ENCODE measurements around the gene SINHCAF.
"Not testable (repeated sequence)": the region's sequence is repeated elsewhere in the genome, so short reads cannot be mapped to it uniquely, and the experiment has no call there.

SINHCAF gene, protein sequence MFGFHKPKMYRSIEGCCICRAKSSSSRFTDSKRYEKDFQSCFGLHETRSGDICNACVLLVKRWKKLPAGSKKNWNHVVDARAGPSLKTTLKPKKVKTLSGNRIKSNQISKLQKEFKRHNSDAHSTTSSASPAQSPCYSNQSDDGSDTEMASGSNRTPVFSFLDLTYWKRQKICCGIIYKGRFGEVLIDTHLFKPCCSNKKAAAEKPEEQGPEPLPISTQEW

DNA sequence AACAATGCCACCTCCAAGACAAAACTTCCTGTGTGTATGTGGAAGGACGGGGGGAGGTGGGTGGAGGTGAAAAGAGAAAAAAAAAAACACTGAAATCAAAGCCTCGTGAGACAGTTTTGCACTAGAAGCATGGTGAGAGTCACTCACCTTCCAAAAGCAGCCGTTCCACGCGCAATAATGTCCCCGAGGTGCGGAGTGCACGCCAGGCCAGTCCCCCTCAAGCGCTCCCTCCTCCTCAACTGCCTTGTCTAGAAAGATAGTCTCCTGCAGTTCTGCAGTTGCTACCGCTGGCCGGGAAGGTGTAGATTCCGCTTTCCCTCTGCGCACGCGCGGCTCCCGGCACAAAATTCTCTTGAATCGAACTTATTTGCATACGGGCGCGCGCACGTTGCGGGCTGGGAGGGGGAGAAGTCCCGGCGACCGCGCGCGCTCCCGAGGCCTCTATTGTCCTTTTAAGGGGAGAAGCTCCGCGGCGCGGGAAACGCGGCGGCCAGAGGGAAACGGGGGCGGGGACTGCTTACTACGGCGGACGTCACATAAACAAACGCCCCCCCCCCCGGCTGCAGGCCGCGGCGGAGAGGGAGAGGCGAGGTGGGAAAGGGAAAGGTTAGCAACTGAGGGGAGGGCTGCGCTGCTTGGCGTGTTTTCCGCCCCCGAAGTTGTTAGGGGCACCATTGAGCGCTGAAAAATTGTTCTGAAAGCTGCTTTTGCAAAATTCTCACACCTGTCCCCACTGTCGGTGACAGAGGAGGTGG lies at the start of gene SINHCAF:
TSS of gene SINHCAF (minus strand) at position 274 of the 755 bp plus-strand sequence. CDS start 27,946 bp downstream, outside the sequence.
- peak; percentile 96 for DNase-seq

DNA sequence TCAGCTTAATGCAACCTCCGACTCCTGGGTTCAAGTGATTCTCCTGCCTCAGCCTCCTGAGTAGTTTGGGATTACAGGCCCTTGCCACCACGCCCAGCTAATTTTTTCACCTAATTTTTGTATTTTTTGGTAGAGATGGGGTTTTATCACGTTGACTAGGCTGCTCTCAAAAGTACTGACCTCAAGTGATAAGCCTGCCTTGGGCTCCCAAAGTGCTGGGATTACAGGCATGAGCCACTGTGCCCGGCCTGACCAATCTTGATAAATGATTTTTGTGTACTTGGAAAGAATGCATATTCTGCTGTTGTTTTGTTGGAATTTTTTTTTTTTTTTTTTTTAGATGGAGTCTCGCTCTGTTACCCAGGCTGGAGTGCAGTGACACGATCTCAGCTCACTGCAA lies 49.5 kb upstream of the SINHCAF start:
- DNase-seq = not testable (repeated sequence)

DNA sequence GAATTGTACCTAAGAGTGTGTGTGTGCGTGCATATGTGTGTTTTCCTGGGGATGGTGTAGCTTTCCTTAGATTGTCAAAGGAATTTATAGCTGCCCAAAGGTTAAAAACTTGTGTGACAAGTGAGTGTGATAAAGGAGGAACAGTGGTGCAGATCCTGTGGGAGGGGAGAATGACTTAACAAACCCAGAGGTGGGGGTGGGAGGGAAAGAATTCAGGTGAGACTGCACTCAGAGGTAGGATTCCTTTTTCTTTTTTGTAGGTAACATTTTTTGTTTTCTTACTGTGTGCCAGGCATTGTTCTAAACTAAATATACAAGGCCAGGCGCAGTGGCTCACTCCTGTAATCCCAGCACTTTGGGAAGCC lies 45.3 kb upstream of the SINHCAF start:
- no peak for DNase-seq

DNA sequence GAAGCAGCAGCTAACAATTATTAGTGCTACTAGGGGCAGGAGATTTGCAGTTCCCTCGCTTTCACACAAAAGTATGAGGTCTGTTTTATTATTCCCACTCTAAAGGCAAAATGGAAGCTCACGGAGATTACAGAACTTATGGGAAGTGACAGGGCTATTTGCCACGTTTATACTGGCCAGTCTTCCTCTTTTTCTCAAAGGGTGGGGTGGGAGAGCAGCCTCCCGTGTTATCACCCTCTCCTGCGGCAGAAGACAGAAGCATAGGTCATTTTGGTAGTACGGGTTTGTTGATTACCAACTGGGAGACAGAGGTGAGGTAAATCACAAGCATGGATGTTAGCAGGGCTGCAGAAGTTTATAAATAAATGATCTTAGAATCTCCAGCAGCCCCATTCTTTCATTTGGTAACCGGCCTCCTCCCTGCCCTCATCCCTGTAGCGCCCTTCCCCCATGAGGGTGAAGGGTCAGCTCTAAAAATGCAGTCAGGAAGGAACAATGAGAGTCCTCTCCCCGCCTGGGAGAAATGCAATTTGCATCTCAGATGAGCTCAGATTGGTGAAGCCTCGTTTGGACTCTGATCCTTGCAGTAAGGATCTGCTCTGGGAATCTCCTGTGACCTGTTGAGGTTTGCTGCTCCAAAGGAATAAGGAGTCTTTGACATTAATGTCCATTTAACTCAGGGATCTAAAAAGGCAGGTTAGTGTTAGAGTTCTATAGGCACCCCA lies 44.7 kb upstream of the SINHCAF start:
- DNase-seq = no peak

DNA sequence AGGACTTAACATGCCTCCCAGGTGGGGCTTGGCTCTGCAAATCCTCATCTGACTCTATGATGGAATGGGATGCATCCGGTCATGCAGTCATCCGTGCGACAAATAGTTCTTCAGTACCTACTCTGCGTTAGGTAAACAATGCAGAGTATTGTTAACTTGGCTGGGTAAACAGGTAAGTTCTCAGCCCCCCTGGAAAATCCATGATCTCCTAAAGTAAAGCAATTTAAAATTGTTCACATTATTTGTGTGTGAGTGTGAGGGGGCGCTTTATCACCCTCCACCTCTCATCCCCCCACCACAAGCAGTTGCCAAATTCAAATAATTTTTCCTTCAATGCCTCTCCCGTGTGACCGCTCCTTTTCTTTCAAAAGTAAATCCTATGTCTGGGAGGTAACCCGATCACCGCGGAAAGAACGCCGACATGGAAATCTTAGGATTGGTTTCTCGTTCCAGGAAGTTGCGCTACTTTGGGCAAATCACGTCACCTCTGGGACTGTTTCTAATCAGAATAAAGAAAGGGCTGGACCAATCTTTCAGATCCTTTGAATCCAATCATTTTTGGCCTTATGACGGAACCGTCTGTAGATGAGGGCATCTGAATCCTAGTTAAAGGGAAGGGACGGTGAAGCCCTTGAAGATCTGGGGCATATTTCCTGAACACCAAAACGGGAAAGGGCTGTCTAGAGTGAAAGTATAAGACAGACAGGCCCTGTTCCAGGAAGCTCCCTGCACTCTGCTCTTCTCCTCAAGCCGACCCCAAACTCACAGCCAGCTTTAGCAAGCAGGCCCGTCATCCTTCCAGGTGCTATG lies 44.0 kb upstream of the SINHCAF start:
- DNase-seq = no peak

DNA sequence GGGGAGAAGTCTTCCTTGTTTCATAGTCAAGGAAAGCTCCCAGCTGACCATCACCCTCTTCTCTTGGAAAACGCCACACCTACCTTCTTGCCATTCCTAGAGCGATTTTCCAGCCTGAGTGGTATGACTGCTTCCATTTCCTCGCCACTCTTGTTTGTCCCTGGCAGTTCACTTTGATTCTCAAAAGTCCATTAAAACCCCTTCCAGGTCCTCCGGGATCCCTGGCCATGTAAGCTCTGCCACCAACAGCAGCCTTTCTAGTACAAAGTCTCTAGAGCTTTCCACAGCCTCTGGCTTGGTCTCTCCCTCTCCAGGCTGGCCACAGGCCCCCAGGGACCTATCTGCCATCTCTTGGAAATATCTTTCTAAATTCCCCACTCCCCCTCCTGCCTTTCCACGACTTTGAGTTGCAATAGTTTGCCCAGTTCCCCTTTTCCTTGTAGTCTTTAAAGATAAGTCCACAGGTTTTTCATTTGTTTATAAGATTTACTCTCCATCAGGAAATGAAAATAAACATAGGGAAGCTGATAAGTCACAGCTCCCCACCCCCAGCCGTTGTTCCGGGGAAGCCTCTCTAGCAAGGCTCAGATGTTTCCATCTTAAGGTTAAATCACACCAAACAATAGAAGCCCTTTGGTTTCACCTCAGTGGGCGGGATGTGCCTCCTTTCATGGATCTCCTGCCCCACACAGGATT lies 42.9 kb upstream of the SINHCAF start:
- no peak for DNase-seq

DNA sequence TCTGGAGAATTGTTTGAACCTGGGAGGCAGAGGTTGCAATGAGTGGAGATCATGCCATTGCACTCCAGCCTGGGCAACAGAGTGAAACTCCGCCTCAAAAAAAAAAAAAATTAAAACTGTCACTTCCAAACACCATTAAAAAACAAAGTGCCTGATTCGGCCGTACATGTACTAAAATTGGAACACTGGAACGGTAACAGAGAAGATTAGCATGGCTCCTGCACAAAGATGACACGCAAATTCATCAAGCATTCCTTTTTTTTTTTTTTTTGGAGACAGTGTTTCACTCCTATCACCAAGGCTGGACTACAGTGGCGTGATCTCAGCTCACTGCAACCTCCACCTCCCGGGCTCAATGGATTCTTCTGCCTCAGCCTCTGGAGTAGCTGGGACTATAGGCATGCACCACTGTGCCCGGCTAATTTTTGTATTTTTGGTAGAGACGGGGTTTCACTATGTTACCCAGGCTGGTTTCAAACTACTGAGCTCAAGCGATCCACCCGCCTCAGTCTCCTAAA lies 40.2 kb upstream of the SINHCAF start:
- no peak for DNase-seq

DNA sequence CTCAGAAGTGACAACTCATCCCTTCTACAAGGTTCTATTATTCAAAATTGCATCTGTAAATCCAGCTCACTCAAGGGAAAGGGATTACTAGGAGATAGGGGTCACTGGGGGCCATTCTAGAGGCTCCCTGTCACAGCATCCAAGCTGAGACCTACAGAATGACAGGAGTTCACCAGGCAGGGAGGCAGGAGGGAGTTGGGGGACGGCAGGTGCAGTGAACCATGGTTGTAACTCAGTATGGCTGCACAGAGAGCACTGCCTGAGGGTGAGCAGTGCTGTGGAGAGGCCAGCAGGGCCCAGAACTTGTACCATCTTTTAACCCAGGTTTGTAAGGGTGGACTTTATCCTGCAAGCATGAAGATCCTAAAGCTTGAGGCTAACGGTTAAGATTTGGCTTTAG lies 37.9 kb upstream of the SINHCAF start:
- no peak for DNase-seq

DNA sequence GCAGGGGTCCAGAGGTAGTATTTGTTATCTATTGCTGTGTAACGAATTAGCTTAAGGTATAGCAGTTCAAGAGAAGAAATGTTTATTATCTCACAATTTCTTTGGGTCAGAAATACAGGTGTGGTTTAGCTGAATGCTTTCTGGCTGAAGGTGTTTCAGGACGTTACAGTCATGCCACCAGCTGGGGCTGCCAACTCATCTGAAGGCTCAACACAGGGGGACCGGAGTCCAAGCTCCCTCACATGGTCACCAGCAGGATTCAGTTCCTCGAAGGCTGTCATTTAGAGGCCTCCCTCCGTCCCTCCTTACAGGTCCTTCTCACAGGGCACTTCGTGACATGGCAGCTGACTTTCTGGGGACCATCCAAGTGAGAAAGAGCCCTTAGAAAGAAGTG lies 37.5 kb upstream of the SINHCAF start:
- no peak for DNase-seq

DNA sequence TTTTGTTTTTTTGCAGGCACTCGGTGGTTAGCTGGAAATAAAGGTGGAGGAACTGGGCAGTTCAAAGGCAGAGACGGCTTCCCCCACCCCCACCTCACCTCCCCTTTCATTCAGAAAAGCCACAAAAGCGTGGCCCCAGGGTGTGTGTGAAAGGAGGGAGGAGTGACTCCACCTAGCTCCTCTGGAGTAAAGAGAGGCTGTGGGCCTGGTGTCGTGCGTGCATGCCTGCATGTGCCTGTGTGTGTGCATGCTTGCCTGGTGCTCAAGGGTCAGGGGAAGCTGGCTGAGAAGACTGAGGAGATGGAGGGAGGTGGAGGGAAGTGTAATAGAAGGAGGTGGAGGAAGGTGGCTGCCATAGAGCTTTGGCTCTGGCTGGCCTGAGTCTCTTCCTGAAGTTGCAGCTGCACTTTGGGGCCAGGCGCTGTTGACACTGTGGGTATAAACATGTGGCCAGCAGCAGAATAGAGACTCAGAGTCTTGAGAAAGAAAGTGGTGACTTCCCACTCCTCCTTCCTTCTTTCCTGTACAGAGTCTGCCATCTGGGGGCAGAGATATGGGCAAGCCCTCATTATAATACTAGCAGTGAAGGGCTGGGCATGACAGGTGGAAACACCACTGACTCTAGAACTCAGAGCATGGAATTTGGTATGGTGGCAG lies 36.9 kb upstream of the SINHCAF start:
- DNase-seq = no peak

DNA sequence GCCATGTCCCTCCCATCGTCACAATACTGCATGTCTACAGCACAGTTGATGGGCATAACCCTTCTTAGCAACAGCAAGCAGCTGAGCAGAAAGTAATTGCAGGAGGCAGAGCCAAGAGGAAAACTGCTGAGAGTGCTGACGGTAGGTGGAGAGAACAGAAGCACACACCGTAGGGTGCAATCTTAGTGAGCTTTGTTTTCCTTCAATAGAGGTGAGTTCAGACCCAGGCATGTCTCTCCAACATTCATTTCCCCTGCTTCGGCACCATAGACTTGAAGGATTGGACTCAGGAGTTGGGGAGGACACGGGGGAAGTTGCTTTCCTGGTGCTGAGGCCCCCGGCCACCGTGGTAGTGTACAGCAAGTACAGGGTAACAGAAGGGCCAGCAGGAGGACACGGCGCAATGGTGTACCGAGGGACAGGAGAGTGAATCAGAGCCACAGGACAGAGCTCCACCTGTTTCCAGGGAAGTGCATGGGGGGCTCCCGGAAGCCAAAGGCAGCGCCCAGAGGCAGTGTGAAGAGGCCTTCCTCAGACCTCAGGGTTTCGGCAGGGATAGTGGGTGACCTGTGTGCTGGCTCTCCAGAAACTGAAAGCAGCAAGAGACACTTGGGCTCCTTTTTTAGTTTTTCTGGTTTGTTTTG lies 36.3 kb upstream of the SINHCAF start:
- peak; percentile 70 for DNase-seq

DNA sequence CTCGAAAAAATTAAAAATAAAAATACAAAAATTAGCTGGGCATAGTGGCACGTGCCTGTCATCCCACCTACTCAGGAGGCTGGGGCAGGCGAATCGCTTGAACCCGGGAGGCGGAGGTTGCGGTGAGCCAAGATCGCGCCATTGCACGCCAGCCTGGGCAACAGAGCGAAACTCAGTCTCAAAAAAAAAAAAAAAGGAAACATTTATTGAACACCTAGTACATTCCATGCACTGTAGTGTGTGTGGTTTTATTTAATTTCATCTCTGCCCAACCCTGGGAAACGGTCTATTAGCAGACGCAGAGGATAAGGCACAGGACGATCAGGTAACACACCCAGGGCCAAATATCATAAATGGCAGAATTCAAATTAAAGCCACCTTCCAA lies 35.8 kb upstream of the SINHCAF start:
- DNase-seq = no peak

DNA sequence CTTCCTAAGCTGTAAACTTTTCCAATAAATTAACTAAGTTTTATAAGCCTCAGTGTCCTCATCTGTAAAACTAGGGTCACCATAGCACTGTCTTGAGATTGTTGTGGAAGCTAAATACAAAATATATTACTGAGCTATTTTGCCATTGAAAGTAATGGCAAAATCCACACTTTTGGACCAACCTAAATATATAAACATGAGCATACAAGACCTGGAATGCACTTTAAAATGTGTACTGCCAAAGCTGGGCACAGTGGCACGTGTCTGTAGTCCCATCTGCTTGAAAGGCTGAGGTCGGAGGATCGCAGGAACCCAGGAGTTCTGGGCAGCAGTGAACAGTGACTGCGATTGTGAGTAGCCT lies 29.8 kb upstream of the SINHCAF start:
- DNase-seq = no peak

DNA sequence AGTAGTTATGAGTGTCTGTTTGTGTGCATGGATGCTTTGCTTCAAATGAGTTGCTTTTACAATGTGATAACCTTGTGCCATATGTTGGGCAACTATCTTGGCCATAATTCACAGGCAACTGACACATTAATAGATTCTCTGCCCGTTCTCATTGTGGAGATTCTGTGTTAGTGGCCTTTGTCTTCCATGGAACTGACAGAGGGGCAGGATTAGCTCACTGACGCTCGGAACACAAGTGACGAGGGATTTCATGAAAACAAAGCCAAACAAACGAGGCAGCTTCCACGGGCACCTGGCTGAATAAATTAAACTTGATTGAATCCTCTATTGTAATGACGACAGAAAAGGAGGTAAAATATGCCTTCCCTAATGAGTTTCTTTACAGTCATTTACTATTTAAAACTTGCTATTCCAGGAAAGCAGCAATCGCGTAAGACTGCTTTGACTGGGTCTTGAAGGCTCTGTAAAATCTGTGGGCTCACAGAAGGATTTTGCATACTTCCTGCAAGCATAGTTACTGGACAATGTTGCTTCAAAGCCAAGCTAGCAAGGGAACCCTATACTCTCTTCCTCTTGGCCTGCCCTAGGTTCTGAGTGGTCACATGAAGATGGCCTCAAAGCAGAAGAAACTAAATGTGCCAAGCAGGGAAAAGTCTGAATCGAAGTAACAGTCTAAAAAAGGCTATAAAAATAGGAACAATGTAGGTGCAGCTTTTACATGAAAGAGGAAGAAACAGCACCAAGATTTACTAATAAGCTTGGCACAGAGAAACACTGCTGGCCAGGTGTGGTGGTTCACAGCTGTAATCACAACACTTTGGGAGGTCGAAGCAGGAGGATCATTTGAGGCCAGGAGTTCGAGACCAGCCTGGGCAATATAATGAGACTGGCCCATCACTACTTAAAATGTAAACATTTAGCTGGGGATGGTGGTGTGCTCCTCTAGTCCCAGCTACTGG lies 28.1 kb upstream of the SINHCAF start:
- peak; percentile 49 for DNase-seq

DNA sequence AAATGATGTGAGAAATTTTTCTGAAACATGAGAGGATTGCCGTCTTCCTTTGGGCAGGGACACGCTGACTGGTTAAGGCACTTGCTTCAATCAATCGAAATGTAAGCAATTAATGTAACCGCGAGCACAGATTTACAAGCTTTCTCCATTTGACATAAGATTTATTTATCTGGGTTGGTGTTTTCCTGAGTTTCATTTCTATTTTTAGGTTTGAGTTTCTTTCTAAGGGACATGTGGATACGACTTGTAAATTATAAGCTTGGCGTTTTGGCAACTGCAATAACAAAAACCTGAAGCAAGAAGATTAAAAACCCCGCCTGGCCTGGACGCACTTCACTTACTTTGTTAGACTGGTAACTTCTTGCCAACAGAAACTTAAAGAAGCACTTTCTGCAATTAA lies 20.3 kb upstream of the SINHCAF start:
- no peak for DNase-seq

DNA sequence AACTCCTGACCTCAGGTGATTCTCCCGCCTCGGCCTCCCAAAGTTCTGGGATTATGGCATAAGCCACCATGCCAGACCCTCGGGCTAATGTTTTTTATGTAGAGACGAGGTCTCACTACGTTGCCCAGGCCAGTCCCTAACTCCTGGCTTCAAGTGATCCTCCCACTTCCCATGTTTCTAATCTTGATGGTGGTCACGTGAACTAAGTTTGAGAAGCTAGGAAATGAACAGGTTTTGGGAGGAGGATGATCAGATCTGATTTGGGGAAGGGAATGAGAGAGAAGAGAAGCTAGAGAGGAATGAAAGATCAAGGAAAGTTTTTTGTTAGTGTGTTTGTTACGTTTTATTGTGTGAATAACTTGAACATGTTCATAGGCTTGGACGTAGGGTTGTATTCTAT lies 17.2 kb upstream of the SINHCAF start:
- no peak for DNase-seq

DNA sequence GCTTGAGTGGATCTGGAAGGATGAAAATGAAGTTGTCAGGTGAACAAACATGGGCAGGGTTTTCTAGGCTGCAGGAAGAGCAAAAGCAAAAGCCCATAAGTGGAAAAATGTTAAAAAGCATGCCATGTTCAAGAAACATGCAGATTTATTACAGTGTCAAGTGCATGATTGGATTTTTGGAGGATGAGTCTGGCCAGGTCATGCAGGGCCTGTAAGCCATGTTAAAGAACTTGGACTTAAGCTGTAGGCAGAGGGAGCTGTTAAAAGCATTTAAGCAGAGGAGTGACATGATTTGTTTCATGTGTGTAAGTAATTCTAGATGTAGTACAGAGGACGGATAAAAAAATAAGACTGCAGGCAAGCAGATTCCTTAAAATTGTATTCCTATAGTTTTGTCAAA lies 16.3 kb upstream of the SINHCAF start:
- no peak for DNase-seq

DNA sequence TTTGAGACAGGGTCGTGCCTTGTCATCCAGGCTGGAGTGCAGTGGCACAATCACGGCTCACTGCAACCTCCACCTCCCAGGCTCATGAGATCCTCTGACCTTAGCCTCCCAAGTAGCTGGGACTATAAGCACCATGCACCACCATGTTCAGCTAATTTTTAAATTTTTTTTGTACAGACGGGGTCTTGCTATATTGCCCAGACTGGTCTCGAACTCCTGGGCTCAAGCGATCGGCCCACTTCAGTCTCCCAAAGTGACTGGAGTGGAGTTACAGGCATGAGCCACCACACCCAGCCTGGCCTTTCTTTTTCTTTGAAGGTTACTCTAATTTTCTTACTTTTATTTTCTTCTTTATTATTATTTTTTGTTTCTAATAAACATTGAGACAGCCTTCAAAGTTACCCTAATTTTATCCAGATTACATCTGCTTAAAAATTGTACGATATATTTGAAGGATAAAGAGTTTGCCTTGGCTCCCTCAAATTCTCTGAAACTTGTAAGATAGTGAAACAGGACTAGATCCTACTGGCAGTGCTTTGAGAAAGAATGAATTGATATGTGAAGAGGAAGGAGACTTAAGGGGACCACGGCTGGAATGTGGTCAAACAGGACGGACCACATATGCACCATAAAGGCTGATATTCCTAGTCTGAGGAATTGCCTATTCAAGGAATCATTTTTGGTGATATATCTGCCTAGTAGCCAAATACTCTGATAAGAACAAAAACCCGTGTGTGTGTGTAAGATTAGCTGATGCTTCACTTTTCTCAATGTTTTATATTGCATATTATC lies 14.1 kb upstream of the SINHCAF start:
- no peak for DNase-seq

DNA sequence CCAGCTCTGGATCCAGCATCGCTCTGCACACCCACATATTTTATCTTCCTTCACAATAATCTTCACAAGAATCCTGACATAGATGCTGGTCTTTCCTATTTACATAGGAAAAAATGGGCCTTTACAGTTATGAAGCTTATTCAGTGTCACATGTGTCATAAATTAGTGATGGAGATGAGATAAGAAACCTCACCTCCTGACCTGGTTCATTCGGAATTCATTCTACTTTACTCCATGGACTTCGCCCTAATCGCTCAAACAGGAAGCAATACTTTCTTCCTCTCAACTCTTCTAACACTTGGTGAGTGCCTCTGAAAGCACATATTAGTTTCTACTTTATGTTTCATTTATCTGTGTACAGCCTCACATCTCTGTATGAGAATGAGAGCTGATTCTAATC lies 12.0 kb upstream of the SINHCAF start:
- no peak for DNase-seq

Measured in NCI-H2081 treated with DMSO at 0.1 percent for 48 hours (cell line).